Endothelial cell of umbilical vein (primary cell): ENCODE results near the gene HTT. TPM values are rescaled to one million over a fixed set of nuclear protein-coding genes. Genes with fewer than 3 reads are reported as not detected.

Experiments used
- BruUV-seq: library from RNA; stranded (reverse); fragments of 400-500 nt; replicated peaks from 2 replicates; lab custom pipeline; 2021; lab: Mats Ljungman, UMichigan
- CTCF ChIA-PET: fragments of 300-600, 350-600 bp; sonication (Branson Sonifier 250); formaldehyde crosslinking; loops from one replicate; lab custom pipeline; 2021; ENCODE audit warnings: antibody characterized with exemption, inconsistent platforms; lab: Charles Lee
- POLR2A ChIA-PET: fragments of 300-600, 350-600 bp; sonication (Branson Sonifier 250); formaldehyde crosslinking; loops from one replicate; lab custom pipeline; 2021; ENCODE audit warnings: antibody characterized with exemption, inconsistent platforms; lab: Charles Lee
- DNase-seq: peaks from one replicate; pipeline ENCODE4 v3.0.0-alpha.2; 2011; ENCODE audit warnings: low read depth, low spot score
- FAIRE-seq: peaks from 2 replicates; lab custom pipeline; 2011; peaks lifted over from hg19 to GRCh38; lab: Jason Lieb, UNC
- H2AFZ ChIP-seq: 2 replicates; pipeline ENCODE4 v1.6.0; 2012; ENCODE audit warnings: low read depth, low read length, control low read depth, inconsistent platforms
- H3K27ac ChIP-seq: 2 replicates; pipeline ENCODE4 v1.5.1; 2011; ENCODE audit warnings: low read depth, mild to moderate bottlenecking, control low read depth, low read length, moderate library complexity; ENCODE audit not compliant: insufficient read depth
- H3K27me3 ChIP-seq, 2 experiments: 2 replicates each; pipeline versions ENCODE4 v1.6.0 to v1.6.1; 2011; ENCODE audit warnings: low read length in 2 of 2, mixed read lengths in 1 of 2; ENCODE audit not compliant: control insufficient read depth in 2 of 2, insufficient read depth in 2 of 2
- H3K36me3 ChIP-seq, 2 experiments: 2 replicates in 1 of 2; 3 replicates in 1 of 2; pipeline ENCODE4 v1.5.1; 2011; ENCODE audit warnings: low read length in 2 of 2, mild to moderate bottlenecking in 1 of 2, moderate library complexity in 1 of 2; ENCODE audit not compliant: control insufficient read depth in 2 of 2, insufficient read depth in 2 of 2; ENCODE audit errors: extremely low read depth in 1 of 2
- H3K4me1 ChIP-seq: 3 replicates; pipeline ENCODE4 v1.5.1; 2011; ENCODE audit warnings: mild to moderate bottlenecking, low read length; ENCODE audit not compliant: control insufficient read depth, insufficient read depth; ENCODE audit errors: extremely low read depth
- H3K4me2 ChIP-seq: 2 replicates; pipeline ENCODE4 v1.6.1; 2011; ENCODE audit warnings: low read length, control low read depth, mixed read lengths; ENCODE audit not compliant: insufficient read depth
- H3K4me3 ChIP-seq, 3 experiments: fragments of 200-600 bp in 1 of 3; sonication (generic), shearing (Covaris generic) in 1 of 3; replicated peaks in 1 of 3; 2 replicates each; pipeline ENCODE4 v1.5.1; 2011 to 2016; ENCODE audit warnings: control low read depth in 3 of 3, low read length in 3 of 3, mild to moderate bottlenecking in 2 of 3, inconsistent platforms in 1 of 3, low read depth in 1 of 3, moderate library complexity in 1 of 3; ENCODE audit not compliant: insufficient read depth in 1 of 3
- H3K79me2 ChIP-seq: 2 replicates; pipeline ENCODE4 v1.6.0; 2012; ENCODE audit warnings: low read length, inconsistent platforms; ENCODE audit not compliant: control insufficient read depth, insufficient read depth
- H3K9ac ChIP-seq: replicated peaks from 2 replicates; pipeline ENCODE3; 2011; ENCODE audit warnings: low read length, control low read depth; ENCODE audit not compliant: insufficient read depth; ENCODE audit errors: extremely low read depth
- H3K9me1 ChIP-seq: replicated peaks from 3 replicates; pipeline ENCODE4 v1.6.0; 2011; ENCODE audit warnings: mild to moderate bottlenecking, low read length; ENCODE audit not compliant: control insufficient read depth, insufficient read depth; ENCODE audit errors: extremely low read depth
- H3K9me3 ChIP-seq: replicated peaks from 2 replicates; pipeline ENCODE4 v1.5.1; 2012; ENCODE audit warnings: low read length, inconsistent platforms; ENCODE audit not compliant: control insufficient read depth, insufficient read depth
- H4K20me1 ChIP-seq: replicated peaks from 2 replicates; pipeline ENCODE3; 2011; ENCODE audit warnings: mild to moderate bottlenecking, low read length; ENCODE audit not compliant: control insufficient read depth, insufficient read depth; ENCODE audit errors: extremely low read depth
- EZH2 ChIP-seq: IDR thresholded peaks from 2 replicates; pipeline ENCODE4 v1.6.1; 2012; ENCODE audit warnings: borderline replicate concordance, low read depth, mild to moderate bottlenecking, moderate library complexity, low read length, inconsistent platforms; ENCODE audit not compliant: severe bottlenecking
- FOS ChIP-seq: IDR thresholded peaks from 2 replicates; pipeline ENCODE4 v1.6.1; 2011; ENCODE audit warnings: mild to moderate bottlenecking, low read length, moderate library complexity, borderline replicate concordance; ENCODE audit not compliant: insufficient read depth
- GATA2 ChIP-seq: IDR thresholded peaks from 2 replicates; pipeline ENCODE4 v1.7.0; 2011; ENCODE audit warnings: low read depth, mild to moderate bottlenecking, moderate library complexity, mixed read lengths, low read length; ENCODE audit not compliant: insufficient read length, insufficient read depth
- JUN ChIP-seq: IDR thresholded peaks from 2 replicates; pipeline ENCODE4 v1.6.1; 2011; ENCODE audit warnings: borderline replicate concordance, low read depth; ENCODE audit not compliant: insufficient read length, insufficient read depth
- MAX ChIP-seq: IDR thresholded peaks from 2 replicates; pipeline ENCODE4 v1.6.1; 2011; ENCODE audit not compliant: insufficient read depth, insufficient read length
- MYC ChIP-seq: IDR thresholded peaks from one replicate; pipeline ENCODE4 v1.6.1; 2011; ENCODE audit warnings: mild to moderate bottlenecking, low read depth, low read length
- POLR2A ChIP-seq: IDR thresholded peaks from 2 replicates; pipeline ENCODE4 v1.6.1; 2012; ENCODE audit warnings: low read depth, mild to moderate bottlenecking, control low read depth, low read length
- POLR2AphosphoS5 ChIP-seq: IDR thresholded peaks from 2 replicates; pipeline ENCODE4 v1.6.1; 2012; ENCODE audit warnings: low read depth, mild to moderate bottlenecking, control low read depth, low read length, moderate library complexity; ENCODE audit not compliant: insufficient read depth
- dilution Hi-C: fragments of 300-500 bp; cut with MboI; formaldehyde crosslinking; loops from one replicate; pipeline ENCODE4 v1.15.0; 2019; ENCODE audit warnings: low sequenced_read_pairs; ENCODE audit not compliant: extremely low pct_ligation_motif_present
- intact Hi-C: fragments of 100-400 bp; cut with micrococcal nuclease; formaldehyde crosslinking; loops from one replicate; pipeline ENCODE4 v1.10.0; 2022
- polyA plus RNA-seq, 4 experiments: library from polyadenylated mRNA; depleted of rRNA in 3 of 4; stranded (reverse) in 3 of 4; unstranded in 1 of 4; fragments of >200 nt; gene quantifications; 2 replicates each; pipeline versions ENCODE4 v1.2.1 to v1.2.3, GENCODE V29; 2011 to 2012; ENCODE audit warnings: missing spikeins in 1 of 4
- total RNA-seq: library from RNA; stranded (reverse); gene quantifications from 2 replicates; pipeline ENCODE4 v1.2.3, GENCODE V29; 2021
- TF ChIP-seq, protein P1 (sequence below), 2 donors: IDR thresholded peaks; 1 replicate in 1 of 2; 2 replicates in 1 of 2; pipeline ENCODE4 v1.5.1; 2011; ENCODE audit warnings: low read length in 2 of 2, mild to moderate bottlenecking in 2 of 2, moderate library complexity in 2 of 2, control low read depth in 1 of 2, inconsistent platforms in 1 of 2, low read depth in 1 of 2; ENCODE audit not compliant: insufficient read depth in 1 of 2; ENCODE audit errors: extremely low read depth in 1 of 2

The HTT gene
- total and polyA plus RNA-seq, 2 donors (not counting 3 experiments of a cell fraction or from before 2014, with no cell fraction given): 15.7 to 61.2 TPM

GRCh38 chr4:3130201-3130600 is 55.7 kb downstream of the HTT start:
- CTCF ChIA-PET: interaction anchor here (1.0 kb wide), 1 partner anchor 23 kb away, joined by 3 read pairs; no protein-coding TSS in a partner anchor
- no peak for FAIRE-seq
- no peak overlapping the region for H3K4me3 ChIP-seq

More at GRCh38 chr4:3130201-3130600, 55.7 kb downstream of the HTT start:
- intact Hi-C loops (no loop called here), dilution Hi-C loops (no loop called here)
- H2AFZ ChIP-seq: no peak overlapping the region
- no peak overlapping the region for H3K27ac ChIP-seq
- no peaks in the 10 kb centered on the region for H3K9me1 ChIP-seq
- no TSS peak for BruUV-seq
- no peak for DNase-seq
- H3K9me3 ChIP-seq: no peaks in the 10 kb centered on the region
- H3K36me3 ChIP-seq: peaks cover 17 to 29% of the 10 kb centered on the region in 2 experiments
- H3K79me2 ChIP-seq: no peaks in the 10 kb centered on the region
- no peaks in the 10 kb centered on the region for H3K27me3 ChIP-seq
- no peak overlapping the region for H3K9ac ChIP-seq
- TF ChIP-seq EZH2: no peak
- no peak for TF ChIP-seq JUN
- TF ChIP-seq MAX: no peak
- no peak for TF ChIP-seq MYC
- TF ChIP-seq FOS: no peak
- TF ChIP-seq, protein P1, sequence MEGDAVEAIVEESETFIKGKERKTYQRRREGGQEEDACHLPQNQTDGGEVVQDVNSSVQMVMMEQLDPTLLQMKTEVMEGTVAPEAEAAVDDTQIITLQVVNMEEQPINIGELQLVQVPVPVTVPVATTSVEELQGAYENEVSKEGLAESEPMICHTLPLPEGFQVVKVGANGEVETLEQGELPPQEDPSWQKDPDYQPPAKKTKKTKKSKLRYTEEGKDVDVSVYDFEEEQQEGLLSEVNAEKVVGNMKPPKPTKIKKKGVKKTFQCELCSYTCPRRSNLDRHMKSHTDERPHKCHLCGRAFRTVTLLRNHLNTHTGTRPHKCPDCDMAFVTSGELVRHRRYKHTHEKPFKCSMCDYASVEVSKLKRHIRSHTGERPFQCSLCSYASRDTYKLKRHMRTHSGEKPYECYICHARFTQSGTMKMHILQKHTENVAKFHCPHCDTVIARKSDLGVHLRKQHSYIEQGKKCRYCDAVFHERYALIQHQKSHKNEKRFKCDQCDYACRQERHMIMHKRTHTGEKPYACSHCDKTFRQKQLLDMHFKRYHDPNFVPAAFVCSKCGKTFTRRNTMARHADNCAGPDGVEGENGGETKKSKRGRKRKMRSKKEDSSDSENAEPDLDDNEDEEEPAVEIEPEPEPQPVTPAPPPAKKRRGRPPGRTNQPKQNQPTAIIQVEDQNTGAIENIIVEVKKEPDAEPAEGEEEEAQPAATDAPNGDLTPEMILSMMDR (IDR thresholded peaks at IDR 0.05; ENCODE audit: extremely low read depth in 1 of 2, insufficient read depth in 1 of 2, low read depth in 1 of 2, low read length in 2 of 2): no peak
- no peak for TF ChIP-seq POLR2A
- TF ChIP-seq POLR2AphosphoS5: no peak
- no peak for TF ChIP-seq GATA2
- H3K4me1 ChIP-seq: no peaks in the 10 kb centered on the region
- no peak overlapping the region for H3K4me2 ChIP-seq
- H4K20me1 ChIP-seq: no peaks in the 10 kb centered on the region
- POLR2A ChIA-PET: no interaction called here
